Ishikawa (cell line): ENCODE data around the gene DDX41.

ENCODE experiments used
- CEBPB ChIP-seq: IDR thresholded peaks from 2 replicates; pipeline ENCODE4 v1.6.1; 2012
- CREB1 ChIP-seq: IDR thresholded peaks from 2 replicates; pipeline ENCODE4 v1.6.1; 2012; ENCODE audit warnings: low read depth
- EGR1 ChIP-seq: IDR thresholded peaks from 2 replicates; pipeline ENCODE4 v1.6.1; 2012
- EP300 ChIP-seq: IDR thresholded peaks from 2 replicates; pipeline ENCODE4 v1.6.1; 2012; ENCODE audit warnings: borderline replicate concordance
- FOXM1 ChIP-seq: IDR thresholded peaks from 2 replicates; pipeline ENCODE4 v1.6.1; 2012; ENCODE audit warnings: low read depth, borderline replicate concordance
- NFIC ChIP-seq: IDR thresholded peaks from 2 replicates; pipeline ENCODE4 v1.6.1; 2012
- RAD21 ChIP-seq: IDR thresholded peaks from 2 replicates; pipeline ENCODE4 v1.6.1; 2012; ENCODE audit warnings: low read depth
- TCF12 ChIP-seq: IDR thresholded peaks from 2 replicates; pipeline ENCODE4 v1.6.1; 2012; ENCODE audit warnings: low read depth
- TEAD4 ChIP-seq: IDR thresholded peaks from 2 replicates; pipeline ENCODE4 v1.6.1; 2012
- YY1 ChIP-seq: IDR thresholded peaks from 2 replicates; pipeline ENCODE4 v1.6.1; 2012; ENCODE audit warnings: low read depth
- ZBTB7A ChIP-seq: IDR thresholded peaks from 2 replicates; pipeline ENCODE4 v1.6.1; 2012; ENCODE audit warnings: low read depth
- TF ChIP-seq, protein P1 (sequence below): IDR thresholded peaks from 2 replicates; pipeline ENCODE4 v1.6.1; 2012; ENCODE audit warnings: low read depth, mild to moderate bottlenecking
- TF ChIP-seq, protein P2 (sequence below): IDR thresholded peaks from 2 replicates; pipeline ENCODE4 v1.6.1; 2012

DNA sequence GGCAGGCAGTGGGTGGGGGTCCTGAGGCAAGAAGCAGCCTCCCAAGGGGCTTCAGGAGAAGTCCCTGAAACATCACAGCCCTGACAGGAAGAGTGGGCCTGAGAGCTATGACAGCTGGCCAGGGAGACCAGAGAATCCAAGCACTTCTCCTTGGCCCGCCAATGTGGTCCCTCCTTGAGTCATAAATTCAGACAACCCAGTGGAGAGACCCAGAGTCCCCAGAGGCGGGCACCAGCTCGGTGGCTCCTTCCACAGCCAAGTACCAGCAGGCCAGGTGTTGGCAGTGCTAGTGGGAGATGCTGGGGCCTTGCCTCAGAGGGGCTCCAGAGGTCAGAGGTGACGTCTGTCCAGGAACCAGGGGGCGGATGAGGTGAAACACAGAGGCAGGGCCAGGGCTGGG lies 5.6 kb downstream of the DDX41 start:
- TF ChIP-seq CEBPB (no peak), TEAD4 (no peak), YY1 (no peak), ZBTB7A (no peak), RAD21 (no peak), TCF12 (no peak), NFIC (no peak), CREB1 (no peak), FOXM1 (no peak), EP300 (no peak), EGR1 (no peak)
- TF ChIP-seq, protein P1, sequence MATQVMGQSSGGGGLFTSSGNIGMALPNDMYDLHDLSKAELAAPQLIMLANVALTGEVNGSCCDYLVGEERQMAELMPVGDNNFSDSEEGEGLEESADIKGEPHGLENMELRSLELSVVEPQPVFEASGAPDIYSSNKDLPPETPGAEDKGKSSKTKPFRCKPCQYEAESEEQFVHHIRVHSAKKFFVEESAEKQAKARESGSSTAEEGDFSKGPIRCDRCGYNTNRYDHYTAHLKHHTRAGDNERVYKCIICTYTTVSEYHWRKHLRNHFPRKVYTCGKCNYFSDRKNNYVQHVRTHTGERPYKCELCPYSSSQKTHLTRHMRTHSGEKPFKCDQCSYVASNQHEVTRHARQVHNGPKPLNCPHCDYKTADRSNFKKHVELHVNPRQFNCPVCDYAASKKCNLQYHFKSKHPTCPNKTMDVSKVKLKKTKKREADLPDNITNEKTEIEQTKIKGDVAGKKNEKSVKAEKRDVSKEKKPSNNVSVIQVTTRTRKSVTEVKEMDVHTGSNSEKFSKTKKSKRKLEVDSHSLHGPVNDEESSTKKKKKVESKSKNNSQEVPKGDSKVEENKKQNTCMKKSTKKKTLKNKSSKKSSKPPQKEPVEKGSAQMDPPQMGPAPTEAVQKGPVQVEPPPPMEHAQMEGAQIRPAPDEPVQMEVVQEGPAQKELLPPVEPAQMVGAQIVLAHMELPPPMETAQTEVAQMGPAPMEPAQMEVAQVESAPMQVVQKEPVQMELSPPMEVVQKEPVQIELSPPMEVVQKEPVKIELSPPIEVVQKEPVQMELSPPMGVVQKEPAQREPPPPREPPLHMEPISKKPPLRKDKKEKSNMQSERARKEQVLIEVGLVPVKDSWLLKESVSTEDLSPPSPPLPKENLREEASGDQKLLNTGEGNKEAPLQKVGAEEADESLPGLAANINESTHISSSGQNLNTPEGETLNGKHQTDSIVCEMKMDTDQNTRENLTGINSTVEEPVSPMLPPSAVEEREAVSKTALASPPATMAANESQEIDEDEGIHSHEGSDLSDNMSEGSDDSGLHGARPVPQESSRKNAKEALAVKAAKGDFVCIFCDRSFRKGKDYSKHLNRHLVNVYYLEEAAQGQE: no peak
- TF ChIP-seq, protein P2, sequence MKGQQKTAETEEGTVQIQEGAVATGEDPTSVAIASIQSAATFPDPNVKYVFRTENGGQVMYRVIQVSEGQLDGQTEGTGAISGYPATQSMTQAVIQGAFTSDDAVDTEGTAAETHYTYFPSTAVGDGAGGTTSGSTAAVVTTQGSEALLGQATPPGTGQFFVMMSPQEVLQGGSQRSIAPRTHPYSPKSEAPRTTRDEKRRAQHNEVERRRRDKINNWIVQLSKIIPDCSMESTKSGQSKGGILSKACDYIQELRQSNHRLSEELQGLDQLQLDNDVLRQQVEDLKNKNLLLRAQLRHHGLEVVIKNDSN: no peak
